Activated B cell treated with CpG ODN at 0.5 μM for 24 hours (primary cell): ENCODE measurements around the gene ZBTB18. TPM values are rescaled to one million over a fixed set of nuclear protein-coding genes. Genes with fewer than 3 reads are reported as not detected.

Experiments
- ATAC-seq: fragments of 200-7000 bp; cut with Tn5 transposase; one replicate; pipeline ENCODE4 v1.10.0; 2021; ENCODE audit warnings: low read depth, mild to moderate bottlenecking, moderate library complexity
- CTCF ChIA-PET: fragments of 350-600 bp; sonication (Branson Sonifier 250); formaldehyde crosslinking; loops from one replicate; lab custom pipeline; 2021; ENCODE audit warnings: antibody characterized with exemption; lab: Charles Lee
- POLR2A ChIA-PET: fragments of 350-600 bp; sonication (Branson Sonifier 250); formaldehyde crosslinking; loops from one replicate; lab custom pipeline; 2021; ENCODE audit warnings: antibody characterized with exemption; lab: Charles Lee
- DNase-seq: peaks from one replicate; pipeline ENCODE4 v3.0.0; 2022
- H3K27ac Mint-ChIP-seq: one replicate; pipeline ENCODE4 v1.8.0; 2020; ENCODE audit warnings: mixed read lengths
- H3K27me3 Mint-ChIP-seq: one replicate; pipeline ENCODE4 v1.8.0; 2021; ENCODE audit warnings: mixed read lengths
- H3K36me3 Mint-ChIP-seq: one replicate; pipeline ENCODE4 v1.8.0; 2021; ENCODE audit warnings: low read depth, mixed read lengths
- H3K4me1 Mint-ChIP-seq: one replicate; pipeline ENCODE4 v1.8.0; 2021; ENCODE audit warnings: mixed read lengths
- H3K4me3 Mint-ChIP-seq: one replicate; pipeline ENCODE4 v1.8.0; 2020; ENCODE audit warnings: mild to moderate bottlenecking, mixed read lengths
- H3K9me3 Mint-ChIP-seq: one replicate; pipeline ENCODE4 v1.8.0; 2020; ENCODE audit warnings: mixed read lengths
- CTCF ChIP-seq: fragments of 200-600 bp; IDR thresholded peaks from one replicate; pipeline ENCODE4 v1.8.0; 2022; ENCODE audit warnings: antibody characterized with exemption, mild to moderate bottlenecking
- intact Hi-C: fragments of 100-400 bp; cut with micrococcal nuclease; formaldehyde crosslinking; loops from one replicate; pipeline ENCODE4 v1.15.1; 2024
- total RNA-seq: library from RNA; stranded (reverse); gene quantifications from 2 replicates; pipeline ENCODE4 v1.2.3, GENCODE V29; 2022

The ZBTB18 gene
- total RNA-seq, 1 donor from 2014 or later, result 46.7 TPM

GRCh38 chr1:244092293-244092963, 41.3 kb downstream of the ZBTB18 start:
- DNase-seq (no peak), ATAC-seq (no peak)
- ChIA-PET POLR2A (no interaction called here), CTCF (no interaction called here)
- H3K4me1 Mint-ChIP-seq, result no peaks in the 10 kb centered on the region
- H3K36me3 Mint-ChIP-seq, result no peaks in the 10 kb centered on the region
- H3K27me3 Mint-ChIP-seq, result peaks cover 2% of the 10 kb centered on the region
- no peak for TF ChIP-seq CTCF
- no peak overlapping the region for H3K4me3 Mint-ChIP-seq
- no peak overlapping the region for H3K27ac Mint-ChIP-seq
- intact Hi-C loops, result no loop called here
- H3K9me3 Mint-ChIP-seq, result no peaks in the 10 kb centered on the region

GRCh38 chr1:244092964-244093638, 42.0 kb downstream of the ZBTB18 start:
- Mint-ChIP-seq H3K4me3 (no peak overlapping the region), H3K9me3 (no peaks in the 10 kb centered on the region), H3K27me3 (peaks cover 2% of the 10 kb centered on the region), H3K27ac (no peak overlapping the region), H3K4me1 (no peaks in the 10 kb centered on the region), H3K36me3 (no peaks in the 10 kb centered on the region)
- no peak for TF ChIP-seq CTCF
- intact Hi-C loops, result no loop called here
- ChIA-PET POLR2A (no interaction called here), CTCF (no interaction called here)
- ATAC-seq, result no peak
- DNase-seq, result no peak

- intact Hi-C loops, result no loop called here
- Mint-ChIP-seq H3K27ac (no peak overlapping the region), H3K27me3 (peaks cover 5% of the 10 kb centered on the region), H3K9me3 (no peaks in the 10 kb centered on the region), H3K4me1 (no peaks in the 10 kb centered on the region), H3K4me3 (no peak overlapping the region), H3K36me3 (no peaks in the 10 kb centered on the region)
- no peak for DNase-seq
- POLR2A ChIA-PET, result interaction anchor here (1.0 kb wide), 1 partner anchor 47 kb away, joined by 4 read pairs; no protein-coding TSS in a partner anchor
- no peak for TF ChIP-seq CTCF
- no peak for ATAC-seq
- CTCF ChIA-PET, result no interaction called here
Observed at GRCh38 chr1:244094880-244095528, 43.9 kb downstream of the ZBTB18 start.

GRCh38 chr1:244095529-244095911, 44.4 kb downstream of the ZBTB18 start:
- Mint-ChIP-seq H3K27ac (no peak overlapping the region), H3K9me3 (no peaks in the 10 kb centered on the region), H3K36me3 (no peaks in the 10 kb centered on the region), H3K27me3 (peaks cover 5% of the 10 kb centered on the region), H3K4me1 (peaks cover 4% of the 10 kb centered on the region), H3K4me3 (no peak overlapping the region)
- intact Hi-C loops, result no loop called here
- DNase-seq (no peak), ATAC-seq (no peak)
- no peak for TF ChIP-seq CTCF
- ChIA-PET CTCF (no interaction called here), POLR2A (no interaction called here)

GRCh38 chr1:244096066-244096610, 45.1 kb downstream of the ZBTB18 start:
- intact Hi-C loops, result no loop called here
- Mint-ChIP-seq H3K36me3 (no peaks in the 10 kb centered on the region), H3K27ac (no peak overlapping the region), H3K4me1 (peaks cover 10% of the 10 kb centered on the region), H3K9me3 (no peaks in the 10 kb centered on the region), H3K4me3 (no peak overlapping the region), H3K27me3 (peaks cover 12% of the 10 kb centered on the region)
- ChIA-PET POLR2A (no interaction called here), CTCF (no interaction called here)
- ATAC-seq (no peak), DNase-seq (no peak)
- no peak for TF ChIP-seq CTCF
